ENCODE measurements around the gene LPP. TPM values are rescaled to one million over a fixed set of nuclear protein-coding genes. Genes with fewer than 3 reads are reported as not detected.

Gene LPP
- total RNA-seq, 1 donor: 77.4 TPM

DNA sequence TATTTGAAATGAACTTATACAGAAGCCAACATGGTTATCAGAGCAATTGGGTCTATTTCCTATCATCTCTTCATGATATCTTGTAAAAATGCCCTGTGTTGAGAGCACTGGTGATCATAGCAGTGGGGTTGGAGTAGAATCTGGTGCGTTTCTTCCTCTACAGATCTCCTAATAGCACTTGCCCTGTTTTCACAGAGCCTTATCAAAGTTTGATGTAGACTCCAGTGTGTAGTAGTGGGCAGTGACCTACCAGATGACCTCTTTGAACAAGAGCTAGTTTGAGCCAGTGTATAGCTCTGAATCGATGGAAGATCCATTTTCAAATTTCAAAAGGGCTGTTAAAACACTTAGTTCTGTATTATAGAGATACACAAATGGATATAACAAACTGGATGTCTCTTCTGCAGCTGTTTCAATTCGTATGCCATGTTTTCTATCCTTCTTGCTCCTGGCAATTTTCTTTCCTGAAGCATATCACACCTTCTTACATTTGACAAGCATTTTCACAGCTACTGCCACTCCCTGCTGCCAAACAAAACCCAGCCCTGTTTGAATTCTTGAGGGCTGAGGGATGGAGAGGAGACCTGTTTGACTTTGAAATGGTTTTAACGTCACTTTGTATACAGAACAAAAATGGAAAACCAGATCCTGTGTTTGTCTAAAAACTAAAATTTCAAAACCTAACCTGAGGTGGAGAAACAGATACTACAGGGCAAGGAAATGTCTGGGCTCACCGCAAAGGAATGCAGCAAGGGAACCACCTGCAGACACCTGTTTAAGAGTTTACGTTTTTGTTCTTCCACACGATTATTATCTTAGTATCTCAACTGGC is 663.4 kb downstream of the LPP start:
- Histone ChIP-seq H3K36me3 (ENCODE audit: insufficient read depth, low read length) (no peaks in the 10 kb centered on the region), H4K20me1 (ENCODE audit: insufficient read depth, low read length) (peaks cover 8% of the 10 kb centered on the region), H3K27ac (ENCODE audit: low read depth, low read length) (no peak overlapping the region), H3K4me1 (ENCODE audit: insufficient read depth, low read length) (no peaks in the 10 kb centered on the region), H2AFZ (ENCODE audit: low read length) (no peak overlapping the region), H3K27me3 (ENCODE audit: insufficient read depth, low read length) (no peaks in the 10 kb centered on the region), H3K4me2 (ENCODE audit: insufficient read depth, low read length) (no peak overlapping the region), H3K4me3 (ENCODE audit: insufficient read depth, low read length) (no peak overlapping the region), H3K9me3 (ENCODE audit: low read depth, low read length) (no peaks in the 10 kb centered on the region), H3K79me2 (ENCODE audit: insufficient read depth, low read length) (no peaks in the 10 kb centered on the region)
- TF ChIP-seq, protein P1, sequence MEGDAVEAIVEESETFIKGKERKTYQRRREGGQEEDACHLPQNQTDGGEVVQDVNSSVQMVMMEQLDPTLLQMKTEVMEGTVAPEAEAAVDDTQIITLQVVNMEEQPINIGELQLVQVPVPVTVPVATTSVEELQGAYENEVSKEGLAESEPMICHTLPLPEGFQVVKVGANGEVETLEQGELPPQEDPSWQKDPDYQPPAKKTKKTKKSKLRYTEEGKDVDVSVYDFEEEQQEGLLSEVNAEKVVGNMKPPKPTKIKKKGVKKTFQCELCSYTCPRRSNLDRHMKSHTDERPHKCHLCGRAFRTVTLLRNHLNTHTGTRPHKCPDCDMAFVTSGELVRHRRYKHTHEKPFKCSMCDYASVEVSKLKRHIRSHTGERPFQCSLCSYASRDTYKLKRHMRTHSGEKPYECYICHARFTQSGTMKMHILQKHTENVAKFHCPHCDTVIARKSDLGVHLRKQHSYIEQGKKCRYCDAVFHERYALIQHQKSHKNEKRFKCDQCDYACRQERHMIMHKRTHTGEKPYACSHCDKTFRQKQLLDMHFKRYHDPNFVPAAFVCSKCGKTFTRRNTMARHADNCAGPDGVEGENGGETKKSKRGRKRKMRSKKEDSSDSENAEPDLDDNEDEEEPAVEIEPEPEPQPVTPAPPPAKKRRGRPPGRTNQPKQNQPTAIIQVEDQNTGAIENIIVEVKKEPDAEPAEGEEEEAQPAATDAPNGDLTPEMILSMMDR (IDR thresholded peaks at IDR 0.05; ENCODE audit: extremely low read depth, low read depth, low read length): no peak
- no peak for DNase-seq (ENCODE audit: insufficient read length, low spot score, missing footprints)

GRCh38 chr3:188817935-188818269 is 663.9 kb downstream of the LPP start:
- H3K27ac ChIP-seq (ENCODE audit: low read depth, low read length): no peak overlapping the region
- H3K36me3 ChIP-seq (ENCODE audit: insufficient read depth, low read length): no peaks in the 10 kb centered on the region
- TF ChIP-seq, protein P1 (IDR thresholded peaks at IDR 0.05; ENCODE audit: extremely low read depth, low read depth, low read length): no peak
- no peaks in the 10 kb centered on the region for H3K9me3 ChIP-seq (ENCODE audit: low read depth, low read length)
- H3K79me2 ChIP-seq (ENCODE audit: insufficient read depth, low read length): no peaks in the 10 kb centered on the region
- peaks cover 8% of the 10 kb centered on the region for H4K20me1 ChIP-seq (ENCODE audit: insufficient read depth, low read length)
- H3K4me1 ChIP-seq (ENCODE audit: insufficient read depth, low read length): no peaks in the 10 kb centered on the region
- H3K4me3 ChIP-seq (ENCODE audit: insufficient read depth, low read length): no peak overlapping the region
- no peak overlapping the region for H3K4me2 ChIP-seq (ENCODE audit: insufficient read depth, low read length)
- no peaks in the 10 kb centered on the region for H3K27me3 ChIP-seq (ENCODE audit: insufficient read depth, low read length)
- H2AFZ ChIP-seq (ENCODE audit: low read length): no peak overlapping the region
- DNase-seq (ENCODE audit: insufficient read length, low spot score, missing footprints): no peak

DNA sequence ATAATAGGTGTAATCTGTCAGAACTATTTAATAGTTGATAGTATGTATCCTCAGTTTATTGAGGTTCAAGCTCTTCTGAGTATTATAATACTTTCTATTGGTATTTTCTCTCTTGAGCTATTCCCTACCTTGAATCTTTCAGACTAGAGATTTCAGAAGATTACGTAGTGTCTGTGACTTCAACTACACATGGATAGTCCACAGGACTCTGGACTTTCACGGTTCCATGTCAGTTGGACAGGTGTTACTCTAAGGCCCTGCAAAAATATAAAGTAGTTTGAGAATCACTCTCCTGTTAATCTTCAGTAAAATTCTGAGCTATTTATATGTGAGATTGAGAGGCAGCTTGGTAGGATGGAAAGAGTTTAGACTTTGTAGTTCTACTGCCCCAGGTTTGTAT is 664.3 kb downstream of the LPP start:
- no peak overlapping the region for H3K4me3 ChIP-seq (ENCODE audit: insufficient read depth, low read length)
- H3K79me2 ChIP-seq (ENCODE audit: insufficient read depth, low read length): no peaks in the 10 kb centered on the region
- H3K4me2 ChIP-seq (ENCODE audit: insufficient read depth, low read length): no peak overlapping the region
- H3K4me1 ChIP-seq (ENCODE audit: insufficient read depth, low read length): no peaks in the 10 kb centered on the region
- no peak overlapping the region for H3K27ac ChIP-seq (ENCODE audit: low read depth, low read length)
- peaks cover 8% of the 10 kb centered on the region for H4K20me1 ChIP-seq (ENCODE audit: insufficient read depth, low read length)
- no peaks in the 10 kb centered on the region for H3K36me3 ChIP-seq (ENCODE audit: insufficient read depth, low read length)
- no peak for DNase-seq (ENCODE audit: insufficient read length, low spot score, missing footprints)
- TF ChIP-seq, protein P1 (IDR thresholded peaks at IDR 0.05; ENCODE audit: extremely low read depth, low read depth, low read length): no peak
- H3K27me3 ChIP-seq (ENCODE audit: insufficient read depth, low read length): no peaks in the 10 kb centered on the region
- H3K9me3 ChIP-seq (ENCODE audit: low read depth, low read length): no peaks in the 10 kb centered on the region
- no peak overlapping the region for H2AFZ ChIP-seq (ENCODE audit: low read length)

DNA sequence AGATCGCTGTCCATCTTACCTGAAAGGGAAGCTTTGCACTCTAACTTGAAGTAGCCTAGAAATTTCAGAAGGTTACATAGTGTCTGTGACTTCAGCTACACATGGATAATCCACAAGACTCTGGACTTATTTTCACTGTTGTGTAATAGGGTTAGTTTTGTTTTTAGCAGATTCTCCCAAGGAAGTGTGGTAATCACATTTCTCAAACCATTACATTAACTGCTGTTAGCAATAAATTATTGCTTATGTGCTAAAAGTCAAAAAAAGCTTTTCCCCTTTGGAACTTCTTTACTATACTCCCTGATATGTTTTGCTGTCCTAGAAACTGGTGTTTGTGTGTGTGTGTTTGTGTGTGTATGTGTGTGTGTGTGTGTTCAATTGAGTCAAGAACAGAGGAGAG is 666.0 kb downstream of the LPP start:
- Histone ChIP-seq H3K36me3 (ENCODE audit: insufficient read depth, low read length) (no peaks in the 10 kb centered on the region), H3K27ac (ENCODE audit: low read depth, low read length) (no peak overlapping the region), H3K9me3 (ENCODE audit: low read depth, low read length) (no peaks in the 10 kb centered on the region), H3K4me3 (ENCODE audit: insufficient read depth, low read length) (no peak overlapping the region), H3K79me2 (ENCODE audit: insufficient read depth, low read length) (no peaks in the 10 kb centered on the region), H3K27me3 (ENCODE audit: insufficient read depth, low read length) (no peaks in the 10 kb centered on the region), H4K20me1 (ENCODE audit: insufficient read depth, low read length) (peaks cover 8% of the 10 kb centered on the region), H2AFZ (ENCODE audit: low read length) (no peak overlapping the region), H3K4me2 (ENCODE audit: insufficient read depth, low read length) (no peak overlapping the region), H3K4me1 (ENCODE audit: insufficient read depth, low read length) (no peaks in the 10 kb centered on the region)
- TF ChIP-seq, protein P1 (IDR thresholded peaks at IDR 0.05; ENCODE audit: extremely low read depth, low read depth, low read length): no peak
- DNase-seq (ENCODE audit: insufficient read length, low spot score, missing footprints): no peak
